NCI-H82 treated with DMSO at 0.1 percent for 48 hours (cell line): ENCODE measurements around the gene FGF12.

ENCODE experiments used
- DNase-seq: peaks from one replicate; lab custom pipeline; 2025; ENCODE audit not compliant: unreplicated experiment; lab: John Stamatoyannopoulos, UW

FGF12 gene

DNA sequence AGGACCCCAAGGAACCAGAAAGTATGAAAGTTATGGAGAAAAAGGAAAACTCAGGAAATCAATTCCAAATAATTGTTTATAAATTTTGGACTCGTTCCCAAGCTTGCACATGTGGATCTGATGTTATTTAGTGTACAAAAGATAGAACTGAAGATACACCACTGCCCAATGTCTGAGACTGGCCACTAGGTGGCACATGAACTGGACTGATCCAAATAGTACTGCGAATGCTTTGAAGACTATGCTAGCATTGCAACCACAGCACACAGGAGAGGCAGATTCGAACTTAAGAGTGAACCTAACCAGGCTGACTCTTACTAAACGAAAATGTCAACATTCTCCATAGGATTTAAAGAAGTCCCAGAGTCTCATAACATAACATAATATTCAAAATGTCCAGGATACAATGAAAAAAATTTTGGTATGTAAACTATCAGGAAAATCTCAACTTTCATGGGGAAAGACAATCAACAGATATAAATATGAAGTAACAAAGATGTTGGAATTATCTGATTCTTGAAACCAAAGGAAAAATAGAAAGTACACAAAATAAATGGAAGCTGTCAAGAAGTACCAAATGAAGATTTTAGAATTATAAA, 596.7 kb downstream of the FGF12 start:
- peak; percentile 42 for DNase-seq

GRCh38 chr3:192129586-192129985, 597.8 kb downstream of the FGF12 start:
- no peak for DNase-seq

GRCh38 chr3:192128922-192129321, 598.4 kb downstream of the FGF12 start:
- DNase-seq, result no peak

GRCh38 chr3:192128060-192128459, 599.3 kb downstream of the FGF12 start:
- no peak for DNase-seq

GRCh38 chr3:192122832-192123594, 604.3 kb downstream of the FGF12 start:
- DNase-seq, result no peak

- DNase-seq, result no peak
Observed at GRCh38 chr3:192121923-192122322, 605.4 kb downstream of the FGF12 start.

- peak; percentile 40 for DNase-seq
Observed at GRCh38 chr3:192108820-192109219, 618.5 kb downstream of the FGF12 start.

GRCh38 chr3:192106543-192106942, 620.8 kb downstream of the FGF12 start:
- peak; percentile 98 for DNase-seq

DNA sequence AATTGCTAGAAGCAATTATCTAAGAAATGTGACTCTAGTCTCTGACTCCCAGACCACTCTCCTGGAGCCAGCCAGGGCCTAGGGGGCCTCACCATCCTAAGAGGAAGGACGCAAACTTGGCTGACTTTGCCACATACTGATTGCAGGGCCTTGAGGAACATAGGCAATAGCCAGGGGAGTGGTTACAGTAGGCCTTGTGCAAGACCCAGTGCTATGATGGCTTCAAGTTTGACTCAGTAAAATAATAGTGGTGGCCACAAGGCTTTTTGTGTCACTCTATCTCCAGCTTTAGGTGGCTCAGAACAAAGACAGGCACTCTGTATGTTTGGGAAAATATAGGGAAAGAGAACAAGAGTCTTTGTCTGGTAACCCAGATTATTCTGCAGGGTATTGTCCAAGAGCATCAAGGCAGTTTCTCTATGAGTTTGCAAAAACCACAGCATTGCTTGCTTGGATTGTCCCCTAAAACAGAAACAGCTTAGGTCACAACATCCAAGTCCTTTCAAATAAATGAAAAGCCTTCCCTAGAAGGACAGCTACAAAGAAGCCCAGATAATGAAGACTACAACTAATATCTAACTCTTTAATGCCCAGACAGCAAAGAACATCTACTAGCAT, 634.8 kb downstream of the FGF12 start:
- DNase-seq, result no peak

- no peak for DNase-seq
Observed at GRCh38 chr3:192091831-192092230, 635.5 kb downstream of the FGF12 start.

GRCh38 chr3:192090586-192090985, 636.8 kb downstream of the FGF12 start:
- no peak for DNase-seq
